ENCODE data around the gene ARPP21.

Gene ARPP21

DNA sequence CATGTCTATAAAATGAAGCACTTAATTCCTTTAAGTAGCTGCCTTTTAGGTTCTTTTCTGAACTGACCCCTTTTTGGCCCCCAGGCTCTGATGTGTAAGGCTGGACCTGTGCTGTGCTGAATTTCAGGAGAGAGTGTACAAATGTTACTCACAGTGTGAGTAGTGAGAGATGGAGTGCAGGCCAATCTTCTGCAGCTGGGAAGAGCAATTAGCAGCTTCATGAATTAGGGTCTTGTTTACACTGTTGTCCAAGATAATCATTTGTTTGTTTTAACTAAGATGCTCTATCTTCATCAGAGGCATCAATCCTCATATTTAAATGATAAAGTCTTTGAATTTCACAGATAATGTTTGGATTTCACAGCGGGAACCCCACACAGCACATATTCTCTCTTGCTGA is 19.4 kb downstream of the ARPP21 start:
- TF ChIP-seq, protein P1, sequence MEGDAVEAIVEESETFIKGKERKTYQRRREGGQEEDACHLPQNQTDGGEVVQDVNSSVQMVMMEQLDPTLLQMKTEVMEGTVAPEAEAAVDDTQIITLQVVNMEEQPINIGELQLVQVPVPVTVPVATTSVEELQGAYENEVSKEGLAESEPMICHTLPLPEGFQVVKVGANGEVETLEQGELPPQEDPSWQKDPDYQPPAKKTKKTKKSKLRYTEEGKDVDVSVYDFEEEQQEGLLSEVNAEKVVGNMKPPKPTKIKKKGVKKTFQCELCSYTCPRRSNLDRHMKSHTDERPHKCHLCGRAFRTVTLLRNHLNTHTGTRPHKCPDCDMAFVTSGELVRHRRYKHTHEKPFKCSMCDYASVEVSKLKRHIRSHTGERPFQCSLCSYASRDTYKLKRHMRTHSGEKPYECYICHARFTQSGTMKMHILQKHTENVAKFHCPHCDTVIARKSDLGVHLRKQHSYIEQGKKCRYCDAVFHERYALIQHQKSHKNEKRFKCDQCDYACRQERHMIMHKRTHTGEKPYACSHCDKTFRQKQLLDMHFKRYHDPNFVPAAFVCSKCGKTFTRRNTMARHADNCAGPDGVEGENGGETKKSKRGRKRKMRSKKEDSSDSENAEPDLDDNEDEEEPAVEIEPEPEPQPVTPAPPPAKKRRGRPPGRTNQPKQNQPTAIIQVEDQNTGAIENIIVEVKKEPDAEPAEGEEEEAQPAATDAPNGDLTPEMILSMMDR (IDR thresholded peaks at IDR 0.05; ENCODE audit: borderline replicate concordance, control extremely low read depth, extremely low read depth, insufficient read depth, missing control alignments) = no peak
- in situ Hi-C loops (cut with MboI; ENCODE audit: low sequenced_read_pairs, unreplicated experiment) = no loop called here
- no peak for DNase-seq (ENCODE audit: low spot score)

DNA sequence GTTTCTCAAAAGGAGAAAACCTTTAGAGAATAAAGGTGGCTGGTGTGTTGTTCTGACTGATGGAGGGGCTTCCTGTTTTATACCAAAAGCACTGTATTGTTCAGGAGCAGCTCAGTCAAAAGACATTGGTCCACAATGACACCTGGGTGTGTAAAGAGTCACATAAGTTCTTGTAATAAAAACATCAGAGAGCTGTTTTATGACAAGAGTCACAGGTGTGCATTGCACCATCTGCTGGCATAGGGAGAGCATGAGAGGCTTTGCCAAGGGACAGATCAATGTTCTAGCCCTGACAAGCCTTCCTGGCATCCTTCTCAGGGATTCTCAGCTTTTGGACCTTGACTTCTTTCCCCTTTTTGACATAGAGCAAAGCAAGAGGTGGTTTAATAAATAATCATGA is 20.4 kb downstream of the ARPP21 start:
- DNase-seq (ENCODE audit: low spot score) = no peak
- in situ Hi-C loops (cut with MboI; ENCODE audit: low sequenced_read_pairs, unreplicated experiment) = no loop called here
- TF ChIP-seq, protein P1 (IDR thresholded peaks at IDR 0.05; ENCODE audit: borderline replicate concordance, control extremely low read depth, extremely low read depth, insufficient read depth, missing control alignments) = no peak

DNA sequence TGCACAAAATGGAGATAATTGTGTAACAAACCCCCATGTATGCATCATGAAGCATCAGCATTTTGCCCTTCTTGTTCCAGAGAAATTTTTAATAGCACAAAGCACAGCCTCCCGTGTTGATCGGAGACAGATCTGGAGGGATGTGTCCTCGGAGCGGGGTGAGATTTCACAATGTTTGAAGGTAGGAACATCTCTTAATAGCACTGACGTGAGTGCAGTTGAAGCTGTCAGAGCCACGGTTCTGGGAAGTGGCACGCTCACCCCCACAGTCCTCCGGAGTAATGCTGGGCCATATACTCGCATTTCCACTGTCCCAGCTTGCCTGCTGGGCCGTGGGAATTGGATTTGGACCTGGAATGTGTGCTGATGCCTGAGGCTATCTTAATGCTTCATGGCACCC is 24.1 kb downstream of the ARPP21 start:
- TF ChIP-seq, protein P1 (IDR thresholded peaks at IDR 0.05; ENCODE audit: borderline replicate concordance, control extremely low read depth, extremely low read depth, insufficient read depth, missing control alignments) = no peak
- DNase-seq (ENCODE audit: low spot score) = no peak
- in situ Hi-C loops (cut with MboI; ENCODE audit: low sequenced_read_pairs, unreplicated experiment) = no loop called here

DNA sequence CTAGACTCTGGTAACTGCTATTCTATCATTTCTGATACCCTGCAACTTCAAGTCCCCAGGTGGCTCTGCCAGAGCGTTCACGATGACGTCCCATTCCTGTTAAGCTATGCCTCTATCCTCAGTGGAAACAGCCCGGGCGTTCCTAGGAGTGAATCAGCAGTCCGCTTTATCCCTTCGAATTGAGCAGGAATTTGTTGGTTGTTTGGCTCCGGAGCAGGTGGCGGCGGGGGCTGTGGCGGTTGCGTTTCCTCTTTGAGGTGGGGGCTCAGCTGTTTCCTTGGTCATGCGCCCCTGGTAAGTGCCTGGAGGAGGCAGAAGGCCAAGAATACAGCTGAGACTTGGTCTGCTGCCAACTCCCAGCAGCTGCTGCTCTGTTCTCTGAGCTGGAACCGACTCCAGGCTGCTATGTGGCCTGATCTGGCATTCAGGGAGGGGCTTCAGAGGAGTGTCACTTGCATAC is 25.2 kb downstream of the ARPP21 start:
- no peak for DNase-seq (ENCODE audit: low spot score)
- in situ Hi-C loops (cut with MboI; ENCODE audit: low sequenced_read_pairs, unreplicated experiment) = no loop called here
- TF ChIP-seq, protein P1 (IDR thresholded peaks at IDR 0.05; ENCODE audit: borderline replicate concordance, control extremely low read depth, extremely low read depth, insufficient read depth, missing control alignments) = no peak

DNA sequence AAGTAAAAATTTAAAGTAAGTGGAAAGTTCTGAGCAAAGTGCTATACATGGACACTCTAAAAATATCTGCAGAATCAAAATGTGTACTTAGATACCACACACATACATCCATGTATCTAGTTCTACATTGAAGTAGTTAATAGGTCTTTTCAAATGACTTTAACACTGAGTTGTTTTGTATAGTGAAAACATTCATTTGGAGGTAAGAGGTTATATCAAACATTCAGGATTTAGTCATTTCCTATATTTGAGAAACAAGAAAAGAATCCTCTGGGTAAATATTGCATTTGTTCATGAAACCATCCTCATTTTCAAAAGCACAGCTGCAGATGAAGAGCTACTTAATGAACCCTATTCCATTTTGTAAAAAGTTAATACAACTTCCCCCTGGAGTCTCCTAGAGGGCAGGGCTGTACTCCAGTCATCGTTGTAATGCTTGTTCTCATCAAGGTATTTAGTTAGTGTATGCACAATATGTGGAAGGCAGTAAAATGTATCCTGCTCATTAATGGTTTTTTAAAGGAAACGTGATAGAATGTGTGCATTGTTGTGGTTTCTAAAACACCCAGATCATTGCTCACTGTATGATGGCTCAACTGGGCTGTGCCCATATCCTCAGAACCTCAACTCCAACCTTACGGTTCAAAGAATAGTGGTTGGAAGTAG is 26.2 kb downstream of the ARPP21 start:
- in situ Hi-C loops (cut with MboI; ENCODE audit: low sequenced_read_pairs, unreplicated experiment) = no loop called here
- DNase-seq (ENCODE audit: low spot score) = no peak
- TF ChIP-seq, protein P1 (IDR thresholded peaks at IDR 0.05; ENCODE audit: borderline replicate concordance, control extremely low read depth, extremely low read depth, insufficient read depth, missing control alignments) = no peak

DNA sequence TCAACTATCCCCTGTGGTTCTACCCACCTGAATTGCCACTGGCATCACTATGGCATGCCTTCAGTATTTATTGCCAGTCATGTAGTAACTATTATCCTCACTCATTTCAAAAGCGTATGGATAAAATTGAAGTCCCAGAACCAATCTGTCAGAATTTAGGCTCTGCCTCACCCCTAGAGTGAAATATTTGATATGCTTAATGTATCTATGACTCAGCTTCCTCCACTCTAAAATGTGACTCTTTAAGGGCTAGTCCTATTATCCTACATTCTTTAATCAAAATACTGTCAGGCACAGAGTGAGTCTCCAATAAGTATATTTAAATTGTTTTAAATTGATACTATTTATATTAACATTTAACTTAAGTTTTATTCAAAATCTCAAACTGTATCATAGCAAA is 27.6 kb downstream of the ARPP21 start:
- no peak for DNase-seq (ENCODE audit: low spot score)
- in situ Hi-C loops (cut with MboI; ENCODE audit: low sequenced_read_pairs, unreplicated experiment) = no loop called here
- TF ChIP-seq, protein P1 (IDR thresholded peaks at IDR 0.05; ENCODE audit: borderline replicate concordance, control extremely low read depth, extremely low read depth, insufficient read depth, missing control alignments) = no peak

Measured in GM13976 (cell line).